GM12878 (cell line): Measurements from ENCODE around the gene RCN1. TPM values are rescaled to one million over a fixed set of nuclear protein-coding genes. Genes with fewer than 3 reads are reported as not detected.
A peak's percentile ranks its signal among the peaks of the same experiment; 100 is the strongest.

Source experiments
- ATAC-seq: fragments of 200-7000 bp; cut with Tn5 transposase; 3 replicates; pipeline ENCODE4 v1.9.1; 2020; ENCODE audit warnings: mild to moderate bottlenecking, moderate library complexity
- BruUV-seq: library from RNA; stranded (reverse); fragments of 400-500 nt; replicated peaks from 2 replicates; lab custom pipeline; 2021; lab: Mats Ljungman, UMichigan
- CTCF ChIA-PET: fragments of 300-600 bp; sonication (Branson Sonifier 250); formaldehyde crosslinking; extraction: SDS; loops from one replicate; lab custom pipeline; 2021; ENCODE audit warnings: inconsistent platforms; lab: Yijun Ruan, JAX
- POLR2A ChIA-PET: fragments of 350-600 bp; formaldehyde crosslinking; extraction: SDS; loops from one replicate; lab custom pipeline; 2021; ENCODE audit warnings: inconsistent platforms; lab: Charles Lee
- RAD21 ChIA-PET: fragments of 300-600 bp; sonication (Branson Sonifier 250); formaldehyde crosslinking; loops from one replicate; lab custom pipeline; 2023; ENCODE audit warnings: antibody characterized with exemption; ENCODE audit not compliant: unreplicated experiment; lab: Charles Lee
- SMC1A ChIA-PET: fragments of 300-600 bp; sonication (Branson Sonifier 250); formaldehyde crosslinking; loops from one replicate; lab custom pipeline; 2023; ENCODE audit not compliant: unreplicated experiment, uncharacterized antibody; lab: Charles Lee
- DNase-seq: peaks from one replicate; pipeline ENCODE4 v3.0.0-alpha.2; 2011; ENCODE audit warnings: low read depth, low spot score
- FAIRE-seq: peaks from 3 replicates; lab custom pipeline; 2011; peaks lifted over from hg19 to GRCh38; lab: Jason Lieb, UNC
- H2AFZ ChIP-seq: 2 replicates; pipeline ENCODE4 v1.6.0; 2011; ENCODE audit warnings: low read depth, low read length, control low read depth; ENCODE audit not compliant: control insufficient read depth
- H3K27ac ChIP-seq: 2 replicates; pipeline ENCODE4 v1.5.1; 2011; ENCODE audit warnings: control low read depth; ENCODE audit not compliant: control insufficient read depth, insufficient read depth
- H3K27me3 ChIP-seq, 2 experiments: replicated peaks in 1 of 2; 2 replicates each; pipeline versions ENCODE4 v1.6.0 to v1.6.1; 2011; ENCODE audit warnings: low read length in 1 of 2; ENCODE audit not compliant: control insufficient read depth in 2 of 2, insufficient read depth in 2 of 2
- H3K36me3 ChIP-seq, 2 experiments: 2 replicates each; pipeline ENCODE4 v1.5.1; 2011; ENCODE audit warnings: low read length in 1 of 2; ENCODE audit not compliant: control insufficient read depth in 2 of 2, insufficient read depth in 2 of 2
- H3K4me1 ChIP-seq: 2 replicates; pipeline ENCODE4 v1.6.1; 2011; ENCODE audit warnings: mild to moderate bottlenecking, low read length, moderate library complexity, mixed read lengths; ENCODE audit not compliant: control insufficient read depth, insufficient read depth
- H3K4me2 ChIP-seq: 2 replicates; pipeline ENCODE4 v1.6.0; 2011; ENCODE audit warnings: control low read depth; ENCODE audit not compliant: control insufficient read depth, insufficient read depth
- H3K4me3 ChIP-seq: fragments of 200-600 bp; sonication (generic); 2 replicates; pipeline ENCODE4 v1.5.1; 2016
- H3K79me2 ChIP-seq: 2 replicates; pipeline ENCODE4 v1.6.0; 2011; ENCODE audit warnings: low read length; ENCODE audit not compliant: control insufficient read depth, insufficient read depth
- H3K9ac ChIP-seq: 2 replicates; pipeline ENCODE4 v1.8.0; 2011; ENCODE audit warnings: low read length, control low read depth, mixed read lengths; ENCODE audit not compliant: control insufficient read depth, insufficient read depth
- H3K9me3 ChIP-seq: replicated peaks from 3 replicates; pipeline ENCODE4 v1.5.1; 2011; ENCODE audit warnings: mild to moderate bottlenecking, low read length; ENCODE audit not compliant: control insufficient read depth, insufficient read depth
- H4K20me1 ChIP-seq: 2 replicates; pipeline ENCODE4 v1.6.0; 2011; ENCODE audit not compliant: control insufficient read depth, insufficient read depth
- BCL11A ChIP-seq: IDR thresholded peaks from 2 replicates; pipeline ENCODE4 v1.6.1; 2011; ENCODE audit warnings: low read depth, low read length
- BHLHE40 ChIP-seq, 2 experiments: fragments of 450-650 bp in 1 of 2; IDR thresholded peaks; 2 replicates each; pipeline ENCODE4 v1.6.1; 2011 to 2017; ENCODE audit warnings: low read depth in 2 of 2, borderline replicate concordance in 1 of 2, improper control_type of control experiment in 1 of 2, low read length in 1 of 2, mild to moderate bottlenecking in 1 of 2
- BRCA1 ChIP-seq: IDR thresholded peaks from 2 replicates; pipeline ENCODE4 v1.6.1; 2011; ENCODE audit warnings: low read depth, low read length, improper control_type of control experiment
- EP300 ChIP-seq, 2 experiments: fragments of 150-350 bp in 1 of 2; IDR thresholded peaks; 2 replicates each; pipeline ENCODE4 v1.6.1; 2011 to 2012; ENCODE audit warnings: low read depth in 2 of 2, low read length in 2 of 2, borderline replicate concordance in 1 of 2, improper control_type of control experiment in 1 of 2, inconsistent platforms in 1 of 2; ENCODE audit not compliant: control insufficient read depth in 1 of 2
- FOS ChIP-seq: IDR thresholded peaks from 3 replicates; pipeline ENCODE4 v1.6.1; 2011; ENCODE audit warnings: borderline replicate concordance; ENCODE audit not compliant: insufficient read length; ENCODE audit errors: extremely low read depth
- HCFC1 ChIP-seq: fragments of 150-350 bp; IDR thresholded peaks from 2 replicates; pipeline ENCODE4 v1.6.1; 2014; ENCODE audit warnings: low read length
- IKZF2 ChIP-seq, 2 experiments: fragments of 450-650 bp; IDR thresholded peaks; 2 replicates each; pipeline ENCODE4 v1.6.1; 2017; ENCODE audit warnings: mild to moderate bottlenecking in 2 of 2, moderate library complexity in 2 of 2
- LARP7 ChIP-seq: fragments of 450-650 bp; IDR thresholded peaks from 2 replicates; pipeline ENCODE4 v1.6.1; 2017; ENCODE audit warnings: mild to moderate bottlenecking
- MTA2 ChIP-seq: fragments of 450-650 bp; IDR thresholded peaks from 2 replicates; pipeline ENCODE4 v1.6.1; 2016; ENCODE audit warnings: low read depth, mild to moderate bottlenecking, moderate library complexity
- NRF1 ChIP-seq: conservative IDR thresholded peaks from 2 replicates; pipeline ENCODE4 v1.6.1; 2011; ENCODE audit warnings: mild to moderate bottlenecking, low read depth, low read length, improper control_type of control experiment
- PML ChIP-seq: IDR thresholded peaks from 2 replicates; pipeline ENCODE4 v1.6.1; 2012; ENCODE audit warnings: low read length, inconsistent platforms
- POU2F2 ChIP-seq: IDR thresholded peaks from 3 replicates; pipeline ENCODE4 v1.6.1; 2011; ENCODE audit warnings: low read depth, mild to moderate bottlenecking, low read length, borderline replicate concordance
- RAD51 ChIP-seq: fragments of 450-650 bp; IDR thresholded peaks from 2 replicates; pipeline ENCODE4 v1.6.1; 2016; ENCODE audit warnings: moderate library complexity, mild to moderate bottlenecking, inconsistent platforms
- TCF3 ChIP-seq: IDR thresholded peaks from 2 replicates; pipeline ENCODE4 v1.6.1; 2012; ENCODE audit warnings: low read depth, mild to moderate bottlenecking, low read length, borderline replicate concordance; ENCODE audit not compliant: insufficient read depth
- YY1 ChIP-seq: IDR thresholded peaks from 2 replicates; pipeline ENCODE4 v1.6.1; 2011; ENCODE audit warnings: low read depth, mild to moderate bottlenecking, low read length
- WGBS: methylation state at CpG from one replicate; pipeline ENCODE4 v1.1.6; 2016; ENCODE audit warnings: low lambda C conversion rate; ENCODE audit not compliant: insufficient replicate concordance, insufficient coverage; ENCODE audit errors: missing lambda C conversion rate; 5-methylcytosine and 5-hydroxymethylcytosine counted together
- in situ Hi-C: fragments of 300-500 bp; cut with MboI; formaldehyde crosslinking; loops from 9 replicates; pipeline ENCODE4 v1.14.3; 2018; ENCODE audit warnings: mixed read lengths
- intact Hi-C: fragments of 100-400 bp; cut with micrococcal nuclease; formaldehyde crosslinking; loops from one replicate; pipeline ENCODE4 v1.14.2; 2022; ENCODE audit not compliant: unreplicated experiment
- polyA plus RNA-seq, 11 experiments: library from polyadenylated mRNA; depleted of rRNA in 4 of 11; unstranded in 6 of 11; stranded (reverse) in 5 of 11; fragments of >200 nt; fragmentation: Nextera tagmentation in 4 of 11; fragmentation: Illumina TruSeq in 1 of 11; extraction: Ambion mirVana in 4 of 11; extraction: Trizol in 1 of 11; gene quantifications; 1 replicate in 1 of 11; 2 replicates in 10 of 11; pipeline versions ENCODE4 v1.2.1 to v1.2.3, GENCODE V29; 2011 to 2016; ENCODE audit warnings: inconsistent platforms in 2 of 11, missing spikeins in 2 of 11, low read depth in 1 of 11
- total RNA-seq, 4 experiments: library from RNA; depleted of rRNA in 3 of 4; stranded (reverse); fragments of >200 nt in 3 of 4; fragmentation: Illumina TruSeq in 1 of 4; extraction: Trizol in 1 of 4; gene quantifications; 2 replicates each; pipeline versions ENCODE4 v1.2.1 to v1.2.3, GENCODE V29; 2013 to 2021
- TF ChIP-seq, protein P1 (sequence below): IDR thresholded peaks from 2 replicates; pipeline ENCODE4 v1.6.1; 2012; ENCODE audit warnings: improper control_type of control experiment, low read depth, low read length; ENCODE audit not compliant: insufficient replicate concordance
- TF ChIP-seq, protein P2 (sequence below): fragments of 450-650 bp; IDR thresholded peaks from 2 replicates; pipeline ENCODE4 v1.6.1; 2018; ENCODE audit warnings: mild to moderate bottlenecking, low read depth, moderate library complexity; ENCODE audit not compliant: partially characterized antibody

RCN1 gene
- total and polyA plus RNA-seq, 10 of the 15 experiments (the other 5 are each of a cell fraction or from before 2014, with no cell fraction given): 17.6 to 76.7 (median 56.4) TPM

DNA sequence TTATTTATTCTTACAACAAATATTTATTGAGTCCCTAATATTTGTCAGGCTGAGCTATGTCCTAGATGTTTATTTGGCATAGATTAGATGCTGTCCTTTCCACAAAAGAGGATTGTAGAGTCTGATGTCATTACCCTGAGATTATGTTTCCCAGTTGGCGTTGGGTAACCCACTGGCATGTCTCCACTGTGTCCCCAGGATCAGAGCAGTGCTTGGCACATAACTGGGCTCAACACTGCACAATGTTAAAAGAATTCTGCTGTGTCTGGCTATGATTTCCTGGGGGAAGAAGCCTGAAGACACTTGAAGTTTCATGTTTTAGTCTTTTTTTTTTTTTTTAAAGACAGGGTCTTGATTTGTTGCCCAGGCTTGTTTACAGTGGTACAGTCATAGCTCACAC lies 4.0 kb downstream of the RCN1 start:
- Histone ChIP-seq H3K79me2 (peaks cover 67% of the 10 kb centered on the region), H3K4me3 (0 out of 2 replicates have a peak overlapping the region, but pooled peaks have one; percentile 94), H3K27ac (no peak overlapping the region; the same call in 1 of the 2 replicates), H3K4me2 (peak overlapping the region; percentile 49), H3K4me1 (0 out of 2 replicates have a peak, but pooled peaks cover 3% of the 10 kb centered on the region), H4K20me1 (no peaks in the 10 kb centered on the region), H3K27me3 (no peaks in the 10 kb centered on the region), H3K9me3 (no peaks in the 10 kb centered on the region; the same call in 2 of the 3 replicates), H3K36me3 (peaks cover 10 to 25% of the 10 kb centered on the region in 2 experiments), H2AFZ (no peak overlapping the region), H3K9ac (no peak overlapping the region)
- SMC1A ChIA-PET: no interaction called here
- no TSS peak for BruUV-seq
- intact Hi-C loops (no loop called here), in situ Hi-C loops (loop anchor here (25.0 kb wide), 1 partner anchor 1758 kb away; no protein-coding TSS in a partner anchor)
- FAIRE-seq: no peak
- ATAC-seq: no peak
- no peak for DNase-seq
- RAD21 ChIA-PET: interaction anchor here (1.3 kb wide), 2 partner anchors 72 to 81 kb away, joined by 3 to 5 read pairs; no protein-coding TSS in a partner anchor
- 93% methylated on average over 1 of the region's 1 CpG for WGBS
- POLR2A ChIA-PET: interaction anchor here (1.0 kb wide), 1 partner anchor 21 kb away, joined by 3 read pairs; no protein-coding TSS in a partner anchor
- CTCF ChIA-PET: interaction anchor here (0.9 to 1.5 kb wide), 2 partner anchors 12 to 88 kb away, joined by 3 to 4 read pairs; no protein-coding TSS in a partner anchor
- TF ChIP-seq RAD51: no peak
- TF ChIP-seq BHLHE40 (IDR thresholded peaks at IDR 0.05; ENCODE audit: borderline replicate concordance in 1 of 2, low read depth in 2 of 2, low read length in 1 of 2): no peak
- no peak for TF ChIP-seq TCF3
- TF ChIP-seq, protein P1, sequence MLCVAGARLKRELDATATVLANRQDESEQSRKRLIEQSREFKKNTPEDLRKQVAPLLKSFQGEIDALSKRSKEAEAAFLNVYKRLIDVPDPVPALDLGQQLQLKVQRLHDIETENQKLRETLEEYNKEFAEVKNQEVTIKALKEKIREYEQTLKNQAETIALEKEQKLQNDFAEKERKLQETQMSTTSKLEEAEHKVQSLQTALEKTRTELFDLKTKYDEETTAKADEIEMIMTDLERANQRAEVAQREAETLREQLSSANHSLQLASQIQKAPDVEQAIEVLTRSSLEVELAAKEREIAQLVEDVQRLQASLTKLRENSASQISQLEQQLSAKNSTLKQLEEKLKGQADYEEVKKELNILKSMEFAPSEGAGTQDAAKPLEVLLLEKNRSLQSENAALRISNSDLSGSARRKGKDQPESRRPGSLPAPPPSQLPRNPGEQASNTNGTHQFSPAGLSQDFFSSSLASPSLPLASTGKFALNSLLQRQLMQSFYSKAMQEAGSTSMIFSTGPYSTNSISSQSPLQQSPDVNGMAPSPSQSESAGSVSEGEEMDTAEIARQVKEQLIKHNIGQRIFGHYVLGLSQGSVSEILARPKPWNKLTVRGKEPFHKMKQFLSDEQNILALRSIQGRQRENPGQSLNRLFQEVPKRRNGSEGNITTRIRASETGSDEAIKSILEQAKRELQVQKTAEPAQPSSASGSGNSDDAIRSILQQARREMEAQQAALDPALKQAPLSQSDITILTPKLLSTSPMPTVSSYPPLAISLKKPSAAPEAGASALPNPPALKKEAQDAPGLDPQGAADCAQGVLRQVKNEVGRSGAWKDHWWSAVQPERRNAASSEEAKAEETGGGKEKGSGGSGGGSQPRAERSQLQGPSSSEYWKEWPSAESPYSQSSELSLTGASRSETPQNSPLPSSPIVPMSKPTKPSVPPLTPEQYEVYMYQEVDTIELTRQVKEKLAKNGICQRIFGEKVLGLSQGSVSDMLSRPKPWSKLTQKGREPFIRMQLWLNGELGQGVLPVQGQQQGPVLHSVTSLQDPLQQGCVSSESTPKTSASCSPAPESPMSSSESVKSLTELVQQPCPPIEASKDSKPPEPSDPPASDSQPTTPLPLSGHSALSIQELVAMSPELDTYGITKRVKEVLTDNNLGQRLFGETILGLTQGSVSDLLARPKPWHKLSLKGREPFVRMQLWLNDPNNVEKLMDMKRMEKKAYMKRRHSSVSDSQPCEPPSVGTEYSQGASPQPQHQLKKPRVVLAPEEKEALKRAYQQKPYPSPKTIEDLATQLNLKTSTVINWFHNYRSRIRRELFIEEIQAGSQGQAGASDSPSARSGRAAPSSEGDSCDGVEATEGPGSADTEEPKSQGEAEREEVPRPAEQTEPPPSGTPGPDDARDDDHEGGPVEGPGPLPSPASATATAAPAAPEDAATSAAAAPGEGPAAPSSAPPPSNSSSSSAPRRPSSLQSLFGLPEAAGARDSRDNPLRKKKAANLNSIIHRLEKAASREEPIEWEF: no peak
- TF ChIP-seq IKZF2 (IDR thresholded peaks at IDR 0.05): no peak
- TF ChIP-seq YY1: no peak
- no peak for TF ChIP-seq BRCA1
- no peak for TF ChIP-seq PML
- no peak for TF ChIP-seq POU2F2
- no peak for TF ChIP-seq LARP7
- no peak for TF ChIP-seq MTA2
- no peak for TF ChIP-seq FOS
- TF ChIP-seq BCL11A: no peak
- no peak for TF ChIP-seq EP300 (IDR thresholded peaks at IDR 0.05; ENCODE audit: borderline replicate concordance in 1 of 2, control insufficient read depth in 1 of 2, low read depth in 2 of 2, low read length in 2 of 2)
- TF ChIP-seq, protein P2, sequence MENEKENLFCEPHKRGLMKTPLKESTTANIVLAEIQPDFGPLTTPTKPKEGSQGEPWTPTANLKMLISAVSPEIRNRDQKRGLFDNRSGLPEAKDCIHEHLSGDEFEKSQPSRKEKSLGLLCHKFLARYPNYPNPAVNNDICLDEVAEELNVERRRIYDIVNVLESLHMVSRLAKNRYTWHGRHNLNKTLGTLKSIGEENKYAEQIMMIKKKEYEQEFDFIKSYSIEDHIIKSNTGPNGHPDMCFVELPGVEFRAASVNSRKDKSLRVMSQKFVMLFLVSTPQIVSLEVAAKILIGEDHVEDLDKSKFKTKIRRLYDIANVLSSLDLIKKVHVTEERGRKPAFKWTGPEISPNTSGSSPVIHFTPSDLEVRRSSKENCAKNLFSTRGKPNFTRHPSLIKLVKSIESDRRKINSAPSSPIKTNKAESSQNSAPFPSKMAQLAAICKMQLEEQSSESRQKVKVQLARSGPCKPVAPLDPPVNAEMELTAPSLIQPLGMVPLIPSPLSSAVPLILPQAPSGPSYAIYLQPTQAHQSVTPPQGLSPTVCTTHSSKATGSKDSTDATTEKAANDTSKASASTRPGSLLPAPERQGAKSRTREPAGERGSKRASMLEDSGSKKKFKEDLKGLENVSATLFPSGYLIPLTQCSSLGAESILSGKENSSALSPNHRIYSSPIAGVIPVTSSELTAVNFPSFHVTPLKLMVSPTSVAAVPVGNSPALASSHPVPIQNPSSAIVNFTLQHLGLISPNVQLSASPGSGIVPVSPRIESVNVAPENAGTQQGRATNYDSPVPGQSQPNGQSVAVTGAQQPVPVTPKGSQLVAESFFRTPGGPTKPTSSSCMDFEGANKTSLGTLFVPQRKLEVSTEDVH: no peak
- TF ChIP-seq NRF1: no peak
- no peak for TF ChIP-seq HCFC1
